ENCODE results near the gene CNPPD1. TPM values are rescaled to one million over a fixed set of nuclear protein-coding genes. Genes with fewer than 3 reads are reported as not detected.
A peak's percentile ranks its signal among the peaks of the same experiment; 100 is the strongest.

Gene CNPPD1
- total RNA-seq, 1 experiment from 2014 or later = 32.8 TPM

DNA sequence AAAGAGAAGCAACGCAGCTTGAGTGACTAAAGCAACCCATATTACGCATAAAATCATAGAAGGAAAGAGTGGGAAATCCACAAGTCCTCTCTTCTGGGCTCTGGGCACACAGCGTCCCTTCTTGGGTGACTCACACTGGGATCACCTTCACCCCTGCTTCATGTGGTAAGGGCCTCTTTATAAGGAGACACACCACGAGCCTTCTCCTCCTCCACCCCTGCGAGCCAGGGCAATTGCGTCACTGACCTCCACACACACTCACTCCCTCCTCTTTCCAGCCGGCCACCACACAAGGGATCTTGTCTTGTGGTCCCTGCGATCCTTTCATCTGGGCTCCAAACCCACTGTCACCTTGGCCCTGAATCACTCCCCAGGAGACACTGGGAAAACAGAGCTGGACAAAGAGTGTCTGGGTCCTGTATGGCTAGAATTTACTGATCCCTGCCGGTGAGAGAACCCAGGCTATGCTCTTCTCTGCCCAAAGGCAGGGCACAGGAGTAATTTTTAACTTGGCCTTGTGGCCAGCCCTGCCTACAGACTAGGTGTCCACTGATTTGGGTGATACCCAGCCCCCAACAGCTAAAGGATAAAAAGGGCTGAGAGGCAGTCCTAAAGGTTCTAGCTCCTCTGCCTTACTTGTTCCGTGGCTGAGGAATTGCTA lies 51.4 kb downstream of the CNPPD1 start:
- H3K27ac Mint-ChIP-seq = no peak overlapping the region
- CTCF ChIA-PET = interaction anchor here (0.8 to 4.9 kb wide), 6 partner anchors 21 to 96 kb away, joined by 3 to 41 read pairs (median 6); no protein-coding TSS in a partner anchor
- no peaks in the 10 kb centered on the region for H3K27me3 Mint-ChIP-seq (ENCODE audit: low read depth)
- 0 out of 2 replicates have a peak, but pooled peaks have one; percentile 36 for TF ChIP-seq GABPB1 (CRISPR knock-in tag; IDR thresholded peaks at IDR 0.05)
- TF ChIP-seq, protein P1, sequence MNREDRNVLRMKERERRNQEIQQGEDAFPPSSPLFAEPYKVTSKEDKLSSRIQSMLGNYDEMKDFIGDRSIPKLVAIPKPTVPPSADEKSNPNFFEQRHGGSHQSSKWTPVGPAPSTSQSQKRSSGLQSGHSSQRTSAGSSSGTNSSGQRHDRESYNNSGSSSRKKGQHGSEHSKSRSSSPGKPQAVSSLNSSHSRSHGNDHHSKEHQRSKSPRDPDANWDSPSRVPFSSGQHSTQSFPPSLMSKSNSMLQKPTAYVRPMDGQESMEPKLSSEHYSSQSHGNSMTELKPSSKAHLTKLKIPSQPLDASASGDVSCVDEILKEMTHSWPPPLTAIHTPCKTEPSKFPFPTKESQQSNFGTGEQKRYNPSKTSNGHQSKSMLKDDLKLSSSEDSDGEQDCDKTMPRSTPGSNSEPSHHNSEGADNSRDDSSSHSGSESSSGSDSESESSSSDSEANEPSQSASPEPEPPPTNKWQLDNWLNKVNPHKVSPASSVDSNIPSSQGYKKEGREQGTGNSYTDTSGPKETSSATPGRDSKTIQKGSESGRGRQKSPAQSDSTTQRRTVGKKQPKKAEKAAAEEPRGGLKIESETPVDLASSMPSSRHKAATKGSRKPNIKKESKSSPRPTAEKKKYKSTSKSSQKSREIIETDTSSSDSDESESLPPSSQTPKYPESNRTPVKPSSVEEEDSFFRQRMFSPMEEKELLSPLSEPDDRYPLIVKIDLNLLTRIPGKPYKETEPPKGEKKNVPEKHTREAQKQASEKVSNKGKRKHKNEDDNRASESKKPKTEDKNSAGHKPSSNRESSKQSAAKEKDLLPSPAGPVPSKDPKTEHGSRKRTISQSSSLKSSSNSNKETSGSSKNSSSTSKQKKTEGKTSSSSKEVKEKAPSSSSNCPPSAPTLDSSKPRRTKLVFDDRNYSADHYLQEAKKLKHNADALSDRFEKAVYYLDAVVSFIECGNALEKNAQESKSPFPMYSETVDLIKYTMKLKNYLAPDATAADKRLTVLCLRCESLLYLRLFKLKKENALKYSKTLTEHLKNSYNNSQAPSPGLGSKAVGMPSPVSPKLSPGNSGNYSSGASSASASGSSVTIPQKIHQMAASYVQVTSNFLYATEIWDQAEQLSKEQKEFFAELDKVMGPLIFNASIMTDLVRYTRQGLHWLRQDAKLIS (CRISPR knock-in tag; IDR thresholded peaks at IDR 0.05; ENCODE audit: borderline replicate concordance) = no peak
- H3K4me3 Mint-ChIP-seq = no peak overlapping the region
- no peaks in the 10 kb centered on the region for H3K36me3 Mint-ChIP-seq
- ATAC-seq = no peak
- POLR2A ChIA-PET = no interaction called here
- no peak for DNase-seq (ENCODE audit: low spot score)
- H3K9me3 Mint-ChIP-seq = no peaks in the 10 kb centered on the region
- H3K4me1 Mint-ChIP-seq = peaks cover 18% of the 10 kb centered on the region

GRCh38 chr2:219124381-219125110 lies 52.2 kb downstream of the CNPPD1 start:
- ATAC-seq (no peak), DNase-seq (ENCODE audit: low spot score) (no peak)
- no peaks in the 10 kb centered on the region for H3K36me3 Mint-ChIP-seq
- no peaks in the 10 kb centered on the region for H3K27me3 Mint-ChIP-seq (ENCODE audit: low read depth)
- POLR2A ChIA-PET = interaction anchor here (0.5 kb wide), 1 partner anchor 68 kb away, joined by 3 read pairs; no protein-coding TSS in a partner anchor
- no peak overlapping the region for H3K27ac Mint-ChIP-seq
- CTCF ChIA-PET = interaction anchor here (1.5 to 4.9 kb wide), 7 partner anchors 21 to 175 kb away, joined by 3 to 41 read pairs (median 17); no protein-coding TSS in a partner anchor
- H3K4me3 Mint-ChIP-seq = no peak overlapping the region
- H3K9me3 Mint-ChIP-seq = no peaks in the 10 kb centered on the region
- peaks cover 18% of the 10 kb centered on the region for H3K4me1 Mint-ChIP-seq
- no peak for TF ChIP-seq RORB (CRISPR knock-in tag; IDR thresholded peaks at IDR 0.05)
- TF ChIP-seq NFE2L1 (CRISPR knock-in tag; IDR thresholded peaks at IDR 0.05) = no peak
- no peak for TF ChIP-seq MYBL2 (CRISPR knock-in tag; IDR thresholded peaks at IDR 0.05)
- no peak for TF ChIP-seq E2F5 (CRISPR knock-in tag; IDR thresholded peaks at IDR 0.05)
- TF ChIP-seq, protein P2, sequence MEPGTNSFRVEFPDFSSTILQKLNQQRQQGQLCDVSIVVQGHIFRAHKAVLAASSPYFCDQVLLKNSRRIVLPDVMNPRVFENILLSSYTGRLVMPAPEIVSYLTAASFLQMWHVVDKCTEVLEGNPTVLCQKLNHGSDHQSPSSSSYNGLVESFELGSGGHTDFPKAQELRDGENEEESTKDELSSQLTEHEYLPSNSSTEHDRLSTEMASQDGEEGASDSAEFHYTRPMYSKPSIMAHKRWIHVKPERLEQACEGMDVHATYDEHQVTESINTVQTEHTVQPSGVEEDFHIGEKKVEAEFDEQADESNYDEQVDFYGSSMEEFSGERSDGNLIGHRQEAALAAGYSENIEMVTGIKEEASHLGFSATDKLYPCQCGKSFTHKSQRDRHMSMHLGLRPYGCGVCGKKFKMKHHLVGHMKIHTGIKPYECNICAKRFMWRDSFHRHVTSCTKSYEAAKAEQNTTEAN (CRISPR knock-in tag; IDR thresholded peaks at IDR 0.05) = no peak
- no peak for TF ChIP-seq JUN (CRISPR knock-in tag; IDR thresholded peaks at IDR 0.05)
- no peak for TF ChIP-seq FOXP1 (CRISPR knock-in tag; IDR thresholded peaks at IDR 0.05; ENCODE audit: borderline replicate concordance)
- TF ChIP-seq, protein P3, sequence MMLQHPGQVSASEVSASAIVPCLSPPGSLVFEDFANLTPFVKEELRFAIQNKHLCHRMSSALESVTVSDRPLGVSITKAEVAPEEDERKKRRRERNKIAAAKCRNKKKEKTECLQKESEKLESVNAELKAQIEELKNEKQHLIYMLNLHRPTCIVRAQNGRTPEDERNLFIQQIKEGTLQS (CRISPR knock-in tag; conservative IDR thresholded peaks at IDR 0.05) = no peak
- TF ChIP-seq HMGA2 (CRISPR knock-in tag; IDR thresholded peaks at IDR 0.05) = no peak
- no peak for TF ChIP-seq ZNF532 (CRISPR knock-in tag; IDR thresholded peaks at IDR 0.05; ENCODE audit: borderline replicate concordance)
- no peak for TF ChIP-seq ZNF425 (CRISPR knock-in tag; conservative IDR thresholded peaks at IDR 0.05)
- TF ChIP-seq CREB1 (CRISPR knock-in tag; IDR thresholded peaks at IDR 0.05) = no peak
- no peak for TF ChIP-seq CREM (CRISPR knock-in tag; IDR thresholded peaks at IDR 0.05)
- no peak for TF ChIP-seq SMAD3 (CRISPR knock-in tag; IDR thresholded peaks at IDR 0.05; ENCODE audit: borderline replicate concordance)
- TF ChIP-seq, protein P4, sequence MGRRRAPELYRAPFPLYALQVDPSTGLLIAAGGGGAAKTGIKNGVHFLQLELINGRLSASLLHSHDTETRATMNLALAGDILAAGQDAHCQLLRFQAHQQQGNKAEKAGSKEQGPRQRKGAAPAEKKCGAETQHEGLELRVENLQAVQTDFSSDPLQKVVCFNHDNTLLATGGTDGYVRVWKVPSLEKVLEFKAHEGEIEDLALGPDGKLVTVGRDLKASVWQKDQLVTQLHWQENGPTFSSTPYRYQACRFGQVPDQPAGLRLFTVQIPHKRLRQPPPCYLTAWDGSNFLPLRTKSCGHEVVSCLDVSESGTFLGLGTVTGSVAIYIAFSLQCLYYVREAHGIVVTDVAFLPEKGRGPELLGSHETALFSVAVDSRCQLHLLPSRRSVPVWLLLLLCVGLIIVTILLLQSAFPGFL (CRISPR knock-in tag; IDR thresholded peaks at IDR 0.05; ENCODE audit: borderline replicate concordance) = no peak
